B cell (primary cell): Measurements from ENCODE around the gene TANC2.

ENCODE experiments used
- CTCF ChIP-seq: fragments of 200-600 bp; IDR thresholded peaks from one replicate; pipeline ENCODE4 v1.8.0; 2022; ENCODE audit warnings: antibody characterized with exemption, mild to moderate bottlenecking
- EZH2 ChIP-seq: IDR thresholded peaks from 2 replicates; pipeline ENCODE4 v1.6.1; 2012; ENCODE audit warnings: borderline replicate concordance, low read depth, mild to moderate bottlenecking, moderate library complexity, low read length; ENCODE audit not compliant: insufficient read depth, poor library complexity, severe bottlenecking

DNA sequence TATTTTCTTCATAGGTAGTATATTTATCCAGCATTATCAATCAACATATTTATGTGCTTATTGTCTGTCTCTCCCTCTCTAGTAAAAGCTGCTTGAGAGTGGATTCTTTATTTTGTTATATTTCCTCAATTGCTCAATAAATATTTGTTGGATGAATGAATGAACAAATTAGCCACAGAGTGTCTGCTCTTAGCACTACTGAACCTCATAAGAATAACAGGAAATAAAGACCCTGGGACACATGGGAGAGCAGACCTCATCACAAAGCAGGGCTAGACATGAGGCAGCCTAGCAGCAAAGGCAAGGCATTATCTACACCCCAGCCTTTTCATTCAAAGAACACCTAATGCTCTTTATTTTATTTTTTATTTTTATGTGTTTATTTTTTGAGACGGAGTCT, 34.9 kb upstream of the TANC2 start:
- TF ChIP-seq CTCF (no peak), EZH2 (no peak)
